H1 (cell line): ENCODE results near the gene CYTH1. TPM values are rescaled to one million over a fixed set of nuclear protein-coding genes. Genes with fewer than 3 reads are reported as not detected.

Source experiments
- CTCF ChIA-PET: fragments of 300-600 bp; sonication (Branson Sonifier 250); formaldehyde crosslinking; loops from one replicate; lab custom pipeline; 2021; ENCODE audit not compliant: partially characterized antibody; lab: Charles Lee
- POLR2A ChIA-PET: fragments of 300-600 bp; sonication (Branson Sonifier 250); formaldehyde crosslinking; loops from one replicate; lab custom pipeline; 2021; ENCODE audit warnings: inconsistent platforms; ENCODE audit not compliant: partially characterized antibody; lab: Charles Lee
- DNase-seq, 2 experiments: peaks; one replicate each; pipeline versions ENCODE4 v3.0.0 to v3.0.0-alpha.2; 2010 to 2022; ENCODE audit warnings: low spot score in 2 of 2, low read depth in 1 of 2, mixed read lengths in 1 of 2
- FAIRE-seq: peaks from 2 replicates; lab custom pipeline; 2011; peaks lifted over from hg19 to GRCh38; lab: Jason Lieb, UNC
- H2AFZ ChIP-seq: 2 replicates; pipeline ENCODE4 v1.8.1; 2012; ENCODE audit warnings: low read length, inconsistent platforms
- H2AK5ac ChIP-seq: 2 replicates; pipeline ENCODE4 v1.6.1; 2013; ENCODE audit warnings: low read depth, low read length
- H2BK120ac ChIP-seq: replicated peaks from 2 replicates; pipeline ENCODE3; 2013; ENCODE audit warnings: low read depth, low read length, inconsistent platforms
- H2BK12ac ChIP-seq: 2 replicates; pipeline ENCODE4 v1.6.1; 2013; ENCODE audit warnings: low read depth, low read length
- H2BK15ac ChIP-seq: 2 replicates; pipeline ENCODE4 v1.6.1; 2013; ENCODE audit warnings: low read length
- H2BK20ac ChIP-seq: 2 replicates; pipeline ENCODE4 v1.6.1; 2013; ENCODE audit warnings: low read length
- H2BK5ac ChIP-seq: 2 replicates; pipeline ENCODE4 v1.6.1; 2013; ENCODE audit warnings: low read depth, low read length
- H3K14ac ChIP-seq: 2 replicates; pipeline ENCODE4 v1.6.1; 2013; ENCODE audit warnings: inconsistent platforms; ENCODE audit not compliant: insufficient read length
- H3K18ac ChIP-seq: 2 replicates; pipeline ENCODE4 v1.6.1; 2013; ENCODE audit warnings: low read length; ENCODE audit errors: extremely low read depth
- H3K23ac ChIP-seq: 2 replicates; pipeline ENCODE4 v1.6.1; 2013; ENCODE audit warnings: inconsistent platforms; ENCODE audit not compliant: insufficient read length
- H3K23me2 ChIP-seq: 2 replicates; pipeline ENCODE4 v1.6.1; 2013; ENCODE audit warnings: low read depth, low read length
- H3K27ac ChIP-seq: 2 replicates; pipeline ENCODE4 v1.6.1; 2011; ENCODE audit warnings: low read depth, low read length, inconsistent platforms
- H3K27me3 ChIP-seq, 4 experiments: replicated peaks in 1 of 4; 1 replicate in 1 of 4; 2 replicates in 3 of 4; pipeline versions ENCODE4 v1.6.1 to v1.8.1; 2011 to 2013; ENCODE audit warnings: low read length in 3 of 4, mild to moderate bottlenecking in 3 of 4, inconsistent platforms in 2 of 4, mixed read lengths in 2 of 4, moderate library complexity in 1 of 4; ENCODE audit not compliant: control insufficient read depth in 3 of 4, insufficient read depth in 3 of 4; ENCODE audit errors: extremely low read depth in 1 of 4
- H3K36me3 ChIP-seq, 4 experiments: 2 replicates each; pipeline versions ENCODE4 v1.6.1 to v1.8.1; 2011 to 2013; ENCODE audit warnings: mild to moderate bottlenecking in 4 of 4, low read length in 3 of 4, moderate library complexity in 2 of 4, control low read depth in 1 of 4, inconsistent platforms in 1 of 4; ENCODE audit not compliant: insufficient read depth in 4 of 4, control insufficient read depth in 2 of 4
- H3K4ac ChIP-seq: replicated peaks from 2 replicates; pipeline ENCODE3; 2013; ENCODE audit warnings: low read length, low read depth, mixed read lengths, inconsistent platforms; ENCODE audit not compliant: insufficient read length
- H3K4me1 ChIP-seq, 4 experiments: replicated peaks in 1 of 4; 1 replicate in 1 of 4; 2 replicates in 3 of 4; pipeline versions ENCODE4 v1.6.1 to v1.8.1; 2011 to 2013; ENCODE audit warnings: low read length in 3 of 4, inconsistent platforms in 2 of 4, mixed read lengths in 1 of 4; ENCODE audit not compliant: insufficient read depth in 4 of 4, control insufficient read depth in 3 of 4
- H3K4me2 ChIP-seq, 2 experiments: 2 replicates each; pipeline versions ENCODE4 v1.6.1 to v1.8.1; 2011 to 2013; ENCODE audit warnings: low read depth in 2 of 2, low read length in 2 of 2, control low read depth in 1 of 2, inconsistent platforms in 1 of 2, mild to moderate bottlenecking in 1 of 2; ENCODE audit not compliant: insufficient read depth in 1 of 2
- H3K4me3 ChIP-seq, 4 experiments: fragments of 200-600, 300-600 bp in 1 of 4; sonication (generic), shearing (Covaris generic), sonication (Bioruptor Twin) in 1 of 4; 2 replicates each; pipeline versions ENCODE4 v1.5.1 to v1.8.1; 2011 to 2016; ENCODE audit warnings: low read length in 4 of 4, low read depth in 3 of 4, control low read depth in 2 of 4, inconsistent platforms in 2 of 4, mild to moderate bottlenecking in 2 of 4, mixed read lengths in 1 of 4, moderate library complexity in 1 of 4; ENCODE audit not compliant: insufficient read depth in 2 of 4; ENCODE audit errors: extremely low read depth in 1 of 4
- H3K56ac ChIP-seq: replicated peaks from 2 replicates; pipeline ENCODE3; 2013; ENCODE audit warnings: low read depth, mild to moderate bottlenecking, mixed read lengths, low read length, inconsistent platforms; ENCODE audit not compliant: insufficient read length
- H3K79me1 ChIP-seq: 2 replicates; pipeline ENCODE4 v1.6.1; 2013; ENCODE audit warnings: low read depth, low read length, control low read depth
- H3K79me2 ChIP-seq, 2 experiments: 2 replicates each; pipeline versions ENCODE4 v1.6.1 to v1.8.1; 2012 to 2013; ENCODE audit warnings: low read length in 2 of 2, mild to moderate bottlenecking in 2 of 2, inconsistent platforms in 1 of 2; ENCODE audit not compliant: insufficient read depth in 2 of 2, control insufficient read depth in 1 of 2
- H3K9ac ChIP-seq, 4 experiments: replicated peaks in 1 of 4; 1 replicate in 1 of 4; 2 replicates in 3 of 4; pipeline versions ENCODE4 v1.6.1 to v1.8.1; 2011 to 2013; ENCODE audit warnings: low read depth in 3 of 4, low read length in 3 of 4, control low read depth in 2 of 4, mild to moderate bottlenecking in 2 of 4, moderate library complexity in 2 of 4, inconsistent platforms in 1 of 4; ENCODE audit errors: extremely low read depth in 1 of 4
- H3K9me3 ChIP-seq, 2 experiments: 2 replicates each; pipeline versions ENCODE4 v1.6.1 to v1.8.1; 2012 to 2013; ENCODE audit warnings: mild to moderate bottlenecking in 2 of 2, moderate library complexity in 2 of 2, control low read depth in 1 of 2, inconsistent platforms in 1 of 2, low read depth in 1 of 2, low read length in 1 of 2, mixed read lengths in 1 of 2; ENCODE audit not compliant: insufficient read depth in 2 of 2
- H4K20me1 ChIP-seq, 2 experiments: replicated peaks in 1 of 2; 2 replicates each; pipeline versions ENCODE3 to v1.8.1; 2011 to 2013; ENCODE audit warnings: inconsistent platforms in 2 of 2, low read length in 2 of 2, mild to moderate bottlenecking in 1 of 2; ENCODE audit not compliant: insufficient read depth in 2 of 2, control insufficient read depth in 1 of 2
- H4K5ac ChIP-seq: 2 replicates; pipeline ENCODE4 v1.6.1; 2013; ENCODE audit warnings: low read length, low read depth, mixed read lengths, inconsistent platforms; ENCODE audit not compliant: insufficient read length
- H4K8ac ChIP-seq: 2 replicates; pipeline ENCODE4 v1.8.0; 2013; ENCODE audit warnings: mild to moderate bottlenecking, moderate library complexity, low read length, inconsistent platforms; ENCODE audit not compliant: insufficient read depth; ENCODE audit errors: extremely low read depth
- H4K91ac ChIP-seq: replicated peaks from 2 replicates; pipeline ENCODE3; 2013; ENCODE audit warnings: low read length, mixed read lengths, inconsistent platforms; ENCODE audit not compliant: insufficient read length
- GABPA ChIP-seq: IDR thresholded peaks from 2 replicates; pipeline ENCODE4 v1.6.1; 2011; ENCODE audit warnings: mild to moderate bottlenecking, low read length, moderate library complexity, borderline replicate concordance; ENCODE audit not compliant: insufficient read depth
- HDAC6 ChIP-seq: IDR thresholded peaks from one replicate; pipeline ENCODE4 v1.7.1; 2012; ENCODE audit warnings: low read depth, mild to moderate bottlenecking, inconsistent platforms, low read length, moderate library complexity
- MAX ChIP-seq: IDR thresholded peaks from 2 replicates; pipeline ENCODE4 v1.6.1; 2012; ENCODE audit warnings: inconsistent platforms
- PHF8 ChIP-seq: fragments of 200-600 bp; sonication (generic); conservative IDR thresholded peaks from 2 replicates; pipeline ENCODE4 v1.7.1; 2012; ENCODE audit warnings: low read depth, mild to moderate bottlenecking, inconsistent platforms, low read length, moderate library complexity
- POLR2A ChIP-seq, 2 experiments: IDR thresholded peaks; 1 replicate in 1 of 2; 2 replicates in 1 of 2; pipeline ENCODE4 v1.6.1; 2011; ENCODE audit warnings: low read depth in 2 of 2, low read length in 2 of 2, mild to moderate bottlenecking in 2 of 2; ENCODE audit errors: control extremely low read depth in 1 of 2
- RNF2 ChIP-seq: fragments of 200-900, 300-1000 bp; sonication (generic); IDR thresholded peaks from 2 replicates; pipeline ENCODE4 v1.7.1; 2016; ENCODE audit warnings: borderline replicate concordance, low read depth, mild to moderate bottlenecking, antibody characterized with exemption, low read length; ENCODE audit not compliant: poor library complexity, severe bottlenecking; ENCODE audit errors: missing control alignments
- SIN3A ChIP-seq, 2 experiments: IDR thresholded peaks in 1 of 2; conservative IDR thresholded peaks in 1 of 2; 2 replicates each; pipeline ENCODE4 v1.6.1; 2011 to 2012; ENCODE audit warnings: low read length in 2 of 2, improper control_type of control experiment in 1 of 2, low read depth in 1 of 2, mild to moderate bottlenecking in 1 of 2
- TAF1 ChIP-seq: IDR thresholded peaks from 2 replicates; pipeline ENCODE4 v1.6.1; 2011; ENCODE audit warnings: mild to moderate bottlenecking, low read depth, low read length
- TBP ChIP-seq: IDR thresholded peaks from 2 replicates; pipeline ENCODE4 v1.6.1; 2011; ENCODE audit warnings: low read depth, low read length, improper control_type of control experiment
- WGBS, 2 experiments: shearing (Covaris generic) in 1 of 2; methylation state at CpG; one replicate each; pipeline versions ENCODE4 v1.1.6 to v1.1.7; 2013 to 2015; ENCODE audit warnings: low lambda C conversion rate in 2 of 2, mixed read lengths in 2 of 2, inconsistent platforms in 1 of 2, low coverage in 1 of 2, missing lambda C conversion rate in 1 of 2; ENCODE audit not compliant: insufficient replicate concordance in 2 of 2, insufficient coverage in 1 of 2, insufficient read length in 1 of 2; ENCODE audit errors: extremely low coverage in 1 of 2, missing lambda C conversion rate in 1 of 2; 5-methylcytosine and 5-hydroxymethylcytosine counted together
- polyA plus RNA-seq, 7 experiments: library from polyadenylated mRNA; depleted of rRNA in 3 of 7; stranded (reverse) in 5 of 7; unstranded in 2 of 7; fragments of >200 nt in 5 of 7; fragments of 200-250 nt in 2 of 7; gene quantifications; 1 replicate in 5 of 7; 2 replicates in 1 of 7; 4 replicates in 1 of 7; pipeline versions ENCODE4 v1.2.1 to v1.2.3, GENCODE V29; 2011 to 2013; ENCODE audit warnings: missing spikeins in 2 of 7, mixed read lengths in 2 of 7
- total RNA-seq: library from RNA; stranded (reverse); fragmentation: NEBNext Ultra II Directional; extraction: Animal tissue kit (Norgen Biotek cat#: 25700); gene quantifications from 2 replicates; pipeline ENCODE4 v1.2.1, GENCODE V29; 2021

The CYTH1 gene
- total and polyA plus RNA-seq, 2 of the 8 experiments (the other 6 are each of a cell fraction or from before 2014, with no cell fraction given), result 12.8 to 14.8 TPM

GRCh38 chr17:78821961-78822360, 39.9 kb upstream of the CYTH1 start:
- H3K14ac ChIP-seq, result no peak overlapping the region
- H2BK20ac ChIP-seq, result no peak overlapping the region
- CTCF ChIA-PET, result interaction anchor here (1.2 to 2.2 kb wide), 3 partner anchors 11 to 23 kb away, joined by 3 to 14 read pairs (median 7); no protein-coding TSS in a partner anchor
- H3K36me3 ChIP-seq, result peaks cover 42 to 78% (median 77%) of the 10 kb centered on the region in 4 experiments
- no peak overlapping the region for H3K4me3 ChIP-seq
- H4K5ac ChIP-seq, result no peak overlapping the region
- H3K56ac ChIP-seq, result no peak overlapping the region
- no peak overlapping the region for H2AFZ ChIP-seq
- H3K4me2 ChIP-seq, result no peak overlapping the region
- no peaks in the 10 kb centered on the region for H3K9me3 ChIP-seq
- H2BK15ac ChIP-seq, result no peak overlapping the region
- no peak overlapping the region for H3K23ac ChIP-seq
- no peak overlapping the region for H4K8ac ChIP-seq
- no peak overlapping the region for H3K4ac ChIP-seq
- no peak overlapping the region for H2BK120ac ChIP-seq
- TF ChIP-seq HDAC6 (no peak), SIN3A (conservative IDR thresholded peaks at IDR 0.05 in 1 of 2, IDR thresholded peaks at IDR 0.05 in 1 of 2; ENCODE audit: low read depth in 1 of 2, low read length in 2 of 2) (no peak), TAF1 (no peak), PHF8 (no peak), MAX (no peak), TBP (no peak), RNF2 (no peak), GABPA (no peak), POLR2A (IDR thresholded peaks at IDR 0.05; ENCODE audit: control extremely low read depth in 1 of 2, low read depth in 2 of 2, low read length in 2 of 2) (no peak)
- WGBS, 2 experiments, result 93% methylated on average over 7 of the region's 8 CpGs; no CpG with 5 or more reads in 1 of the 2 experiments
- H3K18ac ChIP-seq, result no peak overlapping the region
- H2BK5ac ChIP-seq, result no peak overlapping the region
- no peak overlapping the region for H3K27ac ChIP-seq
- H3K23me2 ChIP-seq, result no peaks in the 10 kb centered on the region
- H3K9ac ChIP-seq, result no peak overlapping the region
- DNase-seq (no peak), FAIRE-seq (no peak)
- POLR2A ChIA-PET, result interaction anchor here (0.5 to 0.9 kb wide), 3 partner anchors 10 to 22 kb away, joined by 3 read pairs; no protein-coding TSS in a partner anchor
- H3K79me2 ChIP-seq, result peaks cover 0 to 9% of the 10 kb centered on the region in 2 experiments; a peak in 1 of 4 replicates
- no peak overlapping the region for H4K91ac ChIP-seq
- H4K20me1 ChIP-seq, result peaks cover 6 to 14% of the 10 kb centered on the region in 2 experiments
- H3K27me3 ChIP-seq, result no peaks in the 10 kb centered on the region
- H2BK12ac ChIP-seq, result no peak overlapping the region
- peaks cover 4% of the 10 kb centered on the region; the same call in 1 of the 2 replicates for H3K79me1 ChIP-seq
- H3K4me1 ChIP-seq, result no peaks in the 10 kb centered on the region
- H2AK5ac ChIP-seq, result no peak overlapping the region
